Measurements from ENCODE around the gene WDR45B. TPM values are rescaled to one million over a fixed set of nuclear protein-coding genes. Genes with fewer than 3 reads are reported as not detected.

Gene WDR45B
- total RNA-seq, 4 donors from 2014 or later, result 68.1 to 111 (median 83.2) TPM

- no peak for TF ChIP-seq POLR2A (IDR thresholded peaks at IDR 0.05)
- TF ChIP-seq CTCF (IDR thresholded peaks at IDR 0.05), result no peak
- WGBS, 2 donors, result 71 to 72% methylated on average over 16 of the region's 16 CpGs
- no peak overlapping the region for H3K4me3 ChIP-seq (ENCODE audit: low read depth, poor library complexity, severe bottlenecking)
- no peak for DNase-seq (ENCODE audit: low spot score in 2 of 2)
- intact Hi-C loops (cut with DNase I; ENCODE audit: low total_unique reads), result no loop called here
Observed at GRCh38 chr17:82636626-82637598, 11.3 kb downstream of the WDR45B start.

- no peak for TF ChIP-seq CTCF (IDR thresholded peaks at IDR 0.05)
- no peak for TF ChIP-seq POLR2A (IDR thresholded peaks at IDR 0.05)
- no peak for DNase-seq (ENCODE audit: low spot score in 2 of 2)
- intact Hi-C loops (cut with DNase I; ENCODE audit: low total_unique reads), result no loop called here
- H3K4me3 ChIP-seq (ENCODE audit: low read depth, poor library complexity, severe bottlenecking), result no peak overlapping the region
Observed at GRCh38 chr17:82633343-82633742, 14.9 kb downstream of the WDR45B start.

- TF ChIP-seq CTCF (IDR thresholded peaks at IDR 0.05), result no peak
- no peak for TF ChIP-seq POLR2A (IDR thresholded peaks at IDR 0.05)
- WGBS, 2 donors, result 91 to 95% methylated on average over 8 of the region's 8 CpGs
- DNase-seq (ENCODE audit: low spot score in 2 of 2), result no peak
- no peak overlapping the region for H3K4me3 ChIP-seq (ENCODE audit: low read depth, poor library complexity, severe bottlenecking)
- intact Hi-C loops (cut with DNase I; ENCODE audit: low total_unique reads), result no loop called here
Observed at GRCh38 chr17:82632451-82632850, 15.8 kb downstream of the WDR45B start.

GRCh38 chr17:82631544-82631943 is 16.7 kb downstream of the WDR45B start:
- WGBS, 2 donors, result 63 to 76% methylated on average over 6 of the region's 6 CpGs
- intact Hi-C loops (cut with DNase I; ENCODE audit: low total_unique reads), result no loop called here
- TF ChIP-seq POLR2A (IDR thresholded peaks at IDR 0.05), result no peak
- TF ChIP-seq CTCF (IDR thresholded peaks at IDR 0.05), result no peak
- H3K4me3 ChIP-seq (ENCODE audit: low read depth, poor library complexity, severe bottlenecking), result no peak overlapping the region
- DNase-seq (ENCODE audit: low spot score in 2 of 2), result no peak

- intact Hi-C loops (cut with DNase I; ENCODE audit: low total_unique reads), result no loop called here
- no peak for DNase-seq (ENCODE audit: low spot score in 2 of 2)
- TF ChIP-seq CTCF (IDR thresholded peaks at IDR 0.05) (no peak), POLR2A (IDR thresholded peaks at IDR 0.05) (no peak)
- WGBS, 2 donors, result 92 to 93% methylated on average over 12 of the region's 12 CpGs
- H3K4me3 ChIP-seq (ENCODE audit: low read depth, poor library complexity, severe bottlenecking), result no peak overlapping the region
Observed at GRCh38 chr17:82630212-82630611, 18.0 kb downstream of the WDR45B start.
